Measurements from ENCODE around the gene NAMPT.

DNA sequence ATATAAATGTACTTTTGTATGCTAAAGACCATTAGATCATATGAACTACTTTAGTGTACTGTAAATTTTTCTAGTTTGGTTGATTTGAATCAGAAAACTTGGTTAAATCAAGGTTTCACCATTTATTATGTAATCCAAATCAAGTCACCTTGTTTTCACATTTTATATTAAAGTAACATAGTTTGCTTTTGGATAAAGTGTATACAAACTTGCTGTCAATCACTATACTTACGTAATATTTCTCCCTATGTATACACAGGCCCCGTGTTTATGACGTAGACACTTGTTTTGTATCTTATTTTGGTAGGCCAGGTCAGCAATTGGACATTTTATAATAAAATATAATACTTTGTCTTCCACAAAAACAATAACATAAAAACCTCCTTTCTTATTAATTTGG is 32.2 kb downstream of the NAMPT start:
- TF ChIP-seq, protein P1, sequence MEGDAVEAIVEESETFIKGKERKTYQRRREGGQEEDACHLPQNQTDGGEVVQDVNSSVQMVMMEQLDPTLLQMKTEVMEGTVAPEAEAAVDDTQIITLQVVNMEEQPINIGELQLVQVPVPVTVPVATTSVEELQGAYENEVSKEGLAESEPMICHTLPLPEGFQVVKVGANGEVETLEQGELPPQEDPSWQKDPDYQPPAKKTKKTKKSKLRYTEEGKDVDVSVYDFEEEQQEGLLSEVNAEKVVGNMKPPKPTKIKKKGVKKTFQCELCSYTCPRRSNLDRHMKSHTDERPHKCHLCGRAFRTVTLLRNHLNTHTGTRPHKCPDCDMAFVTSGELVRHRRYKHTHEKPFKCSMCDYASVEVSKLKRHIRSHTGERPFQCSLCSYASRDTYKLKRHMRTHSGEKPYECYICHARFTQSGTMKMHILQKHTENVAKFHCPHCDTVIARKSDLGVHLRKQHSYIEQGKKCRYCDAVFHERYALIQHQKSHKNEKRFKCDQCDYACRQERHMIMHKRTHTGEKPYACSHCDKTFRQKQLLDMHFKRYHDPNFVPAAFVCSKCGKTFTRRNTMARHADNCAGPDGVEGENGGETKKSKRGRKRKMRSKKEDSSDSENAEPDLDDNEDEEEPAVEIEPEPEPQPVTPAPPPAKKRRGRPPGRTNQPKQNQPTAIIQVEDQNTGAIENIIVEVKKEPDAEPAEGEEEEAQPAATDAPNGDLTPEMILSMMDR (IDR thresholded peaks at IDR 0.05) = no peak
- TF ChIP-seq POLR2AphosphoS5 (IDR thresholded peaks at IDR 0.05) (no peak), EP300 (IDR thresholded peaks at IDR 0.05) (no peak)
